Lung (tissue), 12 donors: Measurements from ENCODE around the gene DNAJC11. TPM values are rescaled to one million over a fixed set of nuclear protein-coding genes. Genes with fewer than 3 reads are reported as not detected.

Experiments
- ATAC-seq: fragments of 200-7000 bp; cut with Tn5 transposase; one replicate; pipeline ENCODE4 v1.9.1; 2020; ENCODE audit warnings: moderate number of reproducible peaks; ENCODE audit not compliant: insufficient read depth, low FRiP score
- DNase-seq, 3 donors: peaks; one replicate each; pipeline ENCODE4 v3.0.0-alpha.2; 2013 to 2017
- H3K27ac ChIP-seq, 2 donors: one replicate each; pipeline ENCODE4 v1.5.1; 2013; ENCODE audit warnings: mild to moderate bottlenecking in 2 of 2, moderate library complexity in 2 of 2, control low read depth in 1 of 2, inconsistent platforms in 1 of 2, low read depth in 1 of 2, low read length in 1 of 2
- H3K27me3 ChIP-seq, 3 donors: one replicate each; pipeline ENCODE4 v1.5.1; 2013; ENCODE audit warnings: low read length in 2 of 3; ENCODE audit not compliant: control insufficient read depth in 3 of 3, insufficient read depth in 3 of 3
- H3K36me3 ChIP-seq, 4 donors: one replicate each; pipeline ENCODE4 v1.5.1; 2013; ENCODE audit warnings: low read length in 4 of 4, mild to moderate bottlenecking in 1 of 4, moderate library complexity in 1 of 4; ENCODE audit not compliant: control insufficient read depth in 4 of 4, insufficient read depth in 4 of 4
- H3K4me1 ChIP-seq, 5 donors: one replicate each; pipeline ENCODE4 v1.5.1; 2013; ENCODE audit warnings: low read length in 5 of 5, mild to moderate bottlenecking in 2 of 5, moderate library complexity in 1 of 5; ENCODE audit not compliant: control insufficient read depth in 5 of 5, insufficient read depth in 5 of 5
- H3K4me3 ChIP-seq: one replicate; pipeline ENCODE4 v1.5.1; 2013; ENCODE audit warnings: mild to moderate bottlenecking, control low read depth, moderate library complexity
- H3K9ac ChIP-seq, 2 donors: one replicate each; pipeline ENCODE4 v1.5.1; 2013; ENCODE audit warnings: low read length in 2 of 2, control low read depth in 1 of 2; ENCODE audit not compliant: insufficient read depth in 1 of 2
- H3K9me3 ChIP-seq, 4 donors: one replicate each; pipeline ENCODE4 v1.5.1; 2013; ENCODE audit warnings: low read length in 3 of 4, mild to moderate bottlenecking in 1 of 4, moderate library complexity in 1 of 4; ENCODE audit not compliant: control insufficient read depth in 4 of 4, insufficient read depth in 3 of 4
- WGBS, 2 donors: extraction: QIAGEN DNeasy Blood & Tissue Kit; methylation state at CpG; one replicate each; pipeline ENCODE4 v1.1.7; 2013; 5-methylcytosine and 5-hydroxymethylcytosine counted together
- polyA plus RNA-seq, 2 donors: library from polyadenylated mRNA; stranded (reverse); fragments of 200-250 nt; gene quantifications; one replicate each; pipeline ENCODE4 v1.2.1, GENCODE V29; 2013
- total RNA-seq, 2 donors: library from RNA; depleted of rRNA in 1 of 2; stranded (reverse); fragments of >200 nt in 1 of 2; gene quantifications; one replicate each; pipeline ENCODE4 v1.2.1, GENCODE V29; 2014 to 2021
- TF ChIP-seq, protein P1 (sequence below): IDR thresholded peaks from 2 replicates; pipeline ENCODE4 v1.5.1; 2012; ENCODE audit warnings: mild to moderate bottlenecking; ENCODE audit errors: control extremely low read depth, extremely low read depth
- donor health status: control.
- donor health status: control.
- donor health status: Bipolar disorder and iron deficiency.
- donor health status: healthy.
- donor health status: DM: yes; HTN: yes; CAD: no.

The DNAJC11 gene
- total and polyA plus RNA-seq, 4 donors: 18.6 to 43.0 (median 30.4) TPM

DNA sequence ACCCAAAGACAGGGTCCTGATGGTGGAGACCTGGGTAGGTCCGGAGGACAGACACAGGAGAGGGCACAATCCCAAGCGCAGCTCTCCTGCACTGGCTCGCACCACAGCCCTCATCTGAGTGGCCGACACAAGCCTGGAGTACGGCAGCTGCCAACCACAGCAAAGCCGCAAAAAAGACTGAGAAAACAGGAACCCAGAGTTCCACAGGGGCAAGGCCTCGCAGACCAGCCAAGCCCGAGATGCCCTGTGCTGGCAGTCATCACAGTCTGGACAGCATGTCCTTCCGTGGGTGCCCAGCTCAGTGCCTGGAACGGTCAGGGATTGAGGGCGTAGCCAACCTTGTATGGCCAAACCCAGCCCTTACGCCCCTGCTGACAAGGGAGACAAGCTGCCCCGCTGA, 110.4 kb downstream of the DNAJC11 start:
- no peak for DNase-seq
- no peak overlapping the region for H3K4me3 ChIP-seq
- 29 to 71% methylated on average over 13 of the region's 13 CpGs for WGBS, 2 donors
- H3K27me3 ChIP-seq: no peaks in the 10 kb centered on the region
- TF ChIP-seq, protein P1, sequence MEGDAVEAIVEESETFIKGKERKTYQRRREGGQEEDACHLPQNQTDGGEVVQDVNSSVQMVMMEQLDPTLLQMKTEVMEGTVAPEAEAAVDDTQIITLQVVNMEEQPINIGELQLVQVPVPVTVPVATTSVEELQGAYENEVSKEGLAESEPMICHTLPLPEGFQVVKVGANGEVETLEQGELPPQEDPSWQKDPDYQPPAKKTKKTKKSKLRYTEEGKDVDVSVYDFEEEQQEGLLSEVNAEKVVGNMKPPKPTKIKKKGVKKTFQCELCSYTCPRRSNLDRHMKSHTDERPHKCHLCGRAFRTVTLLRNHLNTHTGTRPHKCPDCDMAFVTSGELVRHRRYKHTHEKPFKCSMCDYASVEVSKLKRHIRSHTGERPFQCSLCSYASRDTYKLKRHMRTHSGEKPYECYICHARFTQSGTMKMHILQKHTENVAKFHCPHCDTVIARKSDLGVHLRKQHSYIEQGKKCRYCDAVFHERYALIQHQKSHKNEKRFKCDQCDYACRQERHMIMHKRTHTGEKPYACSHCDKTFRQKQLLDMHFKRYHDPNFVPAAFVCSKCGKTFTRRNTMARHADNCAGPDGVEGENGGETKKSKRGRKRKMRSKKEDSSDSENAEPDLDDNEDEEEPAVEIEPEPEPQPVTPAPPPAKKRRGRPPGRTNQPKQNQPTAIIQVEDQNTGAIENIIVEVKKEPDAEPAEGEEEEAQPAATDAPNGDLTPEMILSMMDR: no peak
- H3K36me3 ChIP-seq: peaks cover 0 to 68% (median 30%) of the 10 kb centered on the region in 4 donors
- ATAC-seq: no peak
- no peaks in the 10 kb centered on the region for H3K9me3 ChIP-seq
- H3K4me1 ChIP-seq: peaks cover 0 to 5% (median 0%) of the 10 kb centered on the region in 5 donors
- no peak overlapping the region for H3K27ac ChIP-seq
- no peak overlapping the region for H3K9ac ChIP-seq

DNA sequence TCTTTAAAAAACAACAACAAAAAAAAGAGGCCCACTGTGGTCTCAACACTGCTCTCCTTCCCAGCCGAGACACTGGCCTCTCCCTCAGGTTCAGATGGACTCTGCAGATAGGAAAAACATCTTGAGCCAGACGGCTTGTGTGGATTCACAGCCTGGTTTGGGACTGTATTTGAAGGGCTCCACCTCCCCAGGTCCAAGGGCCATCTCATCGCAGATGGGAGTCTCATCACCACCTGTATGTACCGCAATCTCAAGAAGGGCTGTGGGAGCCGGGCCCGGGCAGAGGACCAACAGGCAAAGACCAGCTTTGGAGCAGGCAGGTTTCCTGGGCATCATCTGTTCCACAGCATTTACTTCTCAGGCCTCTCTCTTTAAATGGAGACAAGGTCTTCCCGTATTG, 111.6 kb downstream of the DNAJC11 start:
- no peak for ATAC-seq
- Histone ChIP-seq H3K27me3 (no peaks in the 10 kb centered on the region), H3K36me3 (peaks cover 0 to 56% (median 25%) of the 10 kb centered on the region in 4 donors), H3K9ac (no peak overlapping the region), H3K9me3 (no peaks in the 10 kb centered on the region), H3K4me3 (no peak overlapping the region), H3K27ac (no peak overlapping the region), H3K4me1 (peaks cover 0 to 5% (median 0%) of the 10 kb centered on the region in 5 donors)
- DNase-seq: no peak
- 93 to 94% methylated on average over 7 of the region's 7 CpGs for WGBS, 2 donors
- TF ChIP-seq, protein P1: no peak

- 68 to 83% methylated on average over 24 of the region's 24 CpGs for WGBS, 2 donors
- no peak for ATAC-seq
- Histone ChIP-seq H3K27ac (no peak overlapping the region), H3K27me3 (no peaks in the 10 kb centered on the region), H3K9me3 (no peaks in the 10 kb centered on the region), H3K9ac (no peak overlapping the region), H3K4me3 (no peak overlapping the region), H3K36me3 (peaks cover 0 to 52% (median 23%) of the 10 kb centered on the region in 4 donors), H3K4me1 (peaks cover 0 to 5% (median 0%) of the 10 kb centered on the region in 5 donors)
- DNase-seq: no peak
- TF ChIP-seq, protein P1: no peak
These were observed 112.6 kb downstream of the DNAJC11 start for GRCh38 chr1:6588893-6589520.
